Measurements from ENCODE around the gene HDAC9.
A peak's percentile ranks its signal among the peaks of the same experiment; 100 is the strongest.

- peak; percentile 40 for TF ChIP-seq CTCF (conservative IDR thresholded peaks at IDR 0.05; ENCODE audit: low read depth, low read length)
- no peak for TF ChIP-seq EZH2 (IDR thresholded peaks at IDR 0.05; ENCODE audit: borderline replicate concordance, low read depth, low read length, poor library complexity, severe bottlenecking)
These were observed 411.4 kb downstream of the HDAC9 start for GRCh38 chr7:18906901-18907300.
